Bronchial epithelial cell (primary cell): ENCODE results near the gene IGIP. TPM values are rescaled to one million over a fixed set of nuclear protein-coding genes. Genes with fewer than 3 reads are reported as not detected.
A peak's percentile ranks its signal among the peaks of the same experiment; 100 is the strongest.

Experiments used
- DNase-seq: peaks from one replicate; pipeline ENCODE4 v3.0.0-alpha.2; 2010; ENCODE audit warnings: low read depth
- FAIRE-seq: peaks from 2 replicates; lab custom pipeline; 2011; peaks lifted over from hg19 to GRCh38; lab: Jason Lieb, UNC
- H3K27me3 ChIP-seq: 2 replicates; pipeline ENCODE4 v1.5.1; 2011; ENCODE audit warnings: low read length; ENCODE audit not compliant: control insufficient read depth, insufficient read depth
- H3K36me3 ChIP-seq: 2 replicates; pipeline ENCODE4 v1.5.1; 2011; ENCODE audit warnings: low read length; ENCODE audit not compliant: control insufficient read depth, insufficient read depth
- H3K4me3 ChIP-seq: 2 replicates; pipeline ENCODE4 v1.5.1; 2011; ENCODE audit warnings: mild to moderate bottlenecking, low read depth, low read length, control low read depth
- CTCF ChIP-seq: IDR thresholded peaks from 2 replicates; pipeline ENCODE4 v1.5.1; 2011; ENCODE audit warnings: mild to moderate bottlenecking, moderate library complexity, low read length, control low read depth, inconsistent platforms; ENCODE audit not compliant: insufficient read depth, severe bottlenecking
- total RNA-seq: library from RNA; depleted of rRNA; stranded (reverse); fragments of >200 nt; gene quantifications from 2 replicates; pipeline ENCODE4 v1.2.1, GENCODE V29; 2014

IGIP gene
- total RNA-seq, 1 donor from 2014 or later: 5.3 TPM

GRCh38 chr5:140109018-140109758 lies 16.5 kb upstream of the IGIP start:
- FAIRE-seq (no peak), DNase-seq (no peak)
- Histone ChIP-seq H3K27me3 (no peaks in the 10 kb centered on the region), H3K4me3 (peak overlapping the region; percentile 91), H3K36me3 (no peaks in the 10 kb centered on the region)
- TF ChIP-seq CTCF: no peak

- FAIRE-seq (no peak), DNase-seq (no peak)
- H3K4me3 ChIP-seq: no peak overlapping the region
- no peak for TF ChIP-seq CTCF
- H3K27me3 ChIP-seq: no peaks in the 10 kb centered on the region
- H3K36me3 ChIP-seq: peaks cover 2% of the 10 kb centered on the region
Measured at GRCh38 chr5:140109759-140110645, 15.7 kb upstream of the IGIP start.

GRCh38 chr5:140110646-140110957 lies 15.1 kb upstream of the IGIP start:
- Histone ChIP-seq H3K27me3 (no peaks in the 10 kb centered on the region), H3K36me3 (peaks cover 2% of the 10 kb centered on the region), H3K4me3 (no peak overlapping the region)
- no peak for DNase-seq
- FAIRE-seq: no peak
- no peak for TF ChIP-seq CTCF

GRCh38 chr5:140111011-140111858 lies 14.5 kb upstream of the IGIP start:
- H3K4me3 ChIP-seq: no peak overlapping the region
- DNase-seq (no peak), FAIRE-seq (no peak)
- TF ChIP-seq CTCF: no peak
- H3K27me3 ChIP-seq: no peaks in the 10 kb centered on the region
- H3K36me3 ChIP-seq: peaks cover 2% of the 10 kb centered on the region

GRCh38 chr5:140111859-140112551 lies 13.7 kb upstream of the IGIP start:
- Histone ChIP-seq H3K4me3 (no peak overlapping the region), H3K36me3 (peaks cover 2% of the 10 kb centered on the region), H3K27me3 (no peaks in the 10 kb centered on the region)
- no peak for FAIRE-seq
- no peak for DNase-seq
- no peak for TF ChIP-seq CTCF
